ENCODE data around the gene RERG.

GRCh38 chr12:15206831-15207389, 14.3 kb downstream of the RERG start:
- no peak for TF ChIP-seq CTCF (IDR thresholded peaks at IDR 0.05)
- no peak for TF ChIP-seq POLR2A (IDR thresholded peaks at IDR 0.05)

All from uterus (tissue), 2 donors.